Pancreas (tissue), 10 donors: Measurements from ENCODE around the gene OLIG1. TPM values are rescaled to one million over a fixed set of nuclear protein-coding genes. Genes with fewer than 3 reads are reported as not detected.

Source experiments
- ATAC-seq, 4 donors: fragments of 200-7000 bp; cut with Tn5 transposase; one replicate each; pipeline versions ENCODE4 v1.8.0 to v1.9.1; 2020; ENCODE audit warnings: mild to moderate bottlenecking in 4 of 4, moderate library complexity in 4 of 4
- DNase-seq, 6 donors: peaks; one replicate each; pipeline ENCODE4 v3.0.0-alpha.2; 2020
- FAIRE-seq: peaks from 2 replicates; lab custom pipeline; 2012; peaks lifted over from hg19 to GRCh38; lab: Jason Lieb, UNC
- H3K27ac ChIP-seq, 4 donors: fragments of 200-600 bp; sonication (generic); 1 replicate in 3 of 4; 2 replicates in 1 of 4; pipeline versions ENCODE4 v1.5.0 to v1.8.0; 2020
- H3K27me3 ChIP-seq, 4 donors: fragments of 200-600 bp; one replicate each; pipeline ENCODE4 v1.8.0; 2021
- H3K36me3 ChIP-seq, 3 donors: fragments of 200-600 bp; sonication (generic) in 1 of 3; one replicate each; pipeline versions ENCODE4 v1.5.0 to v1.8.0; 2020 to 2021
- H3K4me1 ChIP-seq, 3 donors: fragments of 200-600 bp; one replicate each; pipeline ENCODE4 v1.8.0; 2021
- H3K4me3 ChIP-seq, 4 donors: fragments of 200-600 bp; sonication (generic) in 2 of 4; one replicate each; pipeline versions ENCODE4 v1.5.0 to v1.8.0; 2020 to 2021
- H3K9me3 ChIP-seq, 4 donors: fragments of 200-600 bp; one replicate each; pipeline ENCODE4 v1.8.0; 2021
- WGBS, 2 donors: extraction: QIAGEN DNeasy Blood & Tissue Kit; methylation state at CpG; one replicate each; pipeline ENCODE4 v1.1.7; 2013; 5-methylcytosine and 5-hydroxymethylcytosine counted together
- intact Hi-C, 3 donors: fragments of 100-400 bp; cut with DNase I; formaldehyde crosslinking; loops; one replicate each; pipeline versions ENCODE4 v1.11.1 to v1.14.2; 2022
- polyA plus RNA-seq, 2 donors: library from polyadenylated mRNA; stranded (reverse); fragments of 200-250 nt; gene quantifications; one replicate each; pipeline ENCODE4 v1.2.3, GENCODE V29; 2013
- total RNA-seq, 6 donors: library from RNA; stranded (reverse); fragmentation: NEBNext Ultra II Directional in 4 of 6; extraction: Animal tissue kit (Norgen Biotek cat#: 25700) in 4 of 6; gene quantifications; one replicate each; pipeline versions ENCODE4 v1.2.1 to v1.2.4, GENCODE V29; 2021 to 2023
- TF ChIP-seq, protein P1 (sequence below), 4 donors: fragments of 200-600 bp; sonication (generic) in 3 of 4; IDR thresholded peaks; one replicate each; pipeline versions ENCODE4 v1.5.0 to v1.8.0; 2021; ENCODE audit warnings: antibody characterized with exemption in 4 of 4
- donor health status: healthy with polysubstance abuse.
- donor health status: DM: no; HTN: no; CAD: no; lungs with moderate emphysema.
- donor health status: DM: no; HTN: no; CAD: no.
- donor health status: control.
- donor health status: control.
- donor health status: Bipolar disorder and iron deficiency.
- donor health status: DM: yes; HTN: yes; CAD: no.
- donor health status: DM: no; HTN: no; CAD: no.
- donor health status: DM: no; HTN: no; CAD: no.
- donor health status: DM: yes; HTN: yes; CAD: no.

OLIG1 gene, protein sequence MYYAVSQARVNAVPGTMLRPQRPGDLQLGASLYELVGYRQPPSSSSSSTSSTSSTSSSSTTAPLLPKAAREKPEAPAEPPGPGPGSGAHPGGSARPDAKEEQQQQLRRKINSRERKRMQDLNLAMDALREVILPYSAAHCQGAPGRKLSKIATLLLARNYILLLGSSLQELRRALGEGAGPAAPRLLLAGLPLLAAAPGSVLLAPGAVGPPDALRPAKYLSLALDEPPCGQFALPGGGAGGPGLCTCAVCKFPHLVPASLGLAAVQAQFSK
- total RNA-seq: under 1 TPM in 4 of 6 donors, not detected in 2; 0.14 to 0.51 (median 0.22) TPM
- polyA plus RNA-seq: under 1 TPM in 1 of 2 donors, not detected in 1; 0.09 TPM

DNA sequence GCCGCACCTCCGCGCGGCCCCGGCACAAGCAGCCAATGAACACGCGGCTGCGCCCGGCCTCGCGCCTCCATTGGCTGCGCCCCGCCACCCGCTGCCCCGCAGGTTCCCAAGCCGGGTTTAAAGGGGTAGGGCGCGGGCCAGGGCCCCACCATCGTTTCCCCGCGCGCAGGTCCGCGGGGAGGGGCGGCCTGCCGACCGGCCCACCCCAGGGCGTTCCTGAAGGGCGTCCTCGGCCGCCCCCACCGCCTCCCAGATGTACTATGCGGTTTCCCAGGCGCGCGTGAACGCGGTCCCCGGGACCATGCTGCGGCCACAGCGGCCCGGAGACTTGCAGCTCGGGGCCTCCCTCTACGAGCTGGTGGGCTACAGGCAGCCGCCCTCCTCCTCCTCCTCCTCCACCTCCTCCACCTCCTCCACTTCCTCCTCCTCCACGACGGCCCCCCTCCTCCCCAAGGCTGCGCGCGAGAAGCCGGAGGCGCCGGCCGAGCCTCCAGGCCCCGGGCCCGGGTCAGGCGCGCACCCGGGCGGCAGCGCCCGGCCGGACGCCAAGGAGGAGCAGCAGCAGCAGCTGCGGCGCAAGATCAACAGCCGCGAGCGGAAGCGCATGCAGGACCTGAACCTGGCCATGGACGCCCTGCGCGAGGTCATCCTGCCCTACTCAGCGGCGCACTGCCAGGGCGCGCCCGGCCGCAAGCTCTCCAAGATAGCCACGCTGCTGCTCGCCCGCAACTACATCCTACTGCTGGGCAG is at the start of gene OLIG1:
OLIG1 (plus strand) TSS at position 148 of the 750 bp plus-strand sequence; CDS start at position 254, 106 bp downstream.
- 1% methylated on average over 55 to 82 of the region's 82 CpGs for WGBS, 2 donors
- H3K4me1 ChIP-seq: peaks cover 0 to 8% (median 8%) of the 10 kb centered on the region in 3 donors
- H3K27ac ChIP-seq: no peak within 1 kb of the TSS
- H3K36me3 ChIP-seq: no peaks in the 10 kb centered on the region
- H3K4me3 ChIP-seq: peak within 1 kb of the TSS in 3 of 4 donors; percentile 16 to 49 (median 26)
- H3K27me3 ChIP-seq: peaks cover 0 to 55% (median 8%) of the 10 kb centered on the region in 4 donors
- peak; percentile 66 to 87 (median 82) for ATAC-seq
- TF ChIP-seq, protein P1, sequence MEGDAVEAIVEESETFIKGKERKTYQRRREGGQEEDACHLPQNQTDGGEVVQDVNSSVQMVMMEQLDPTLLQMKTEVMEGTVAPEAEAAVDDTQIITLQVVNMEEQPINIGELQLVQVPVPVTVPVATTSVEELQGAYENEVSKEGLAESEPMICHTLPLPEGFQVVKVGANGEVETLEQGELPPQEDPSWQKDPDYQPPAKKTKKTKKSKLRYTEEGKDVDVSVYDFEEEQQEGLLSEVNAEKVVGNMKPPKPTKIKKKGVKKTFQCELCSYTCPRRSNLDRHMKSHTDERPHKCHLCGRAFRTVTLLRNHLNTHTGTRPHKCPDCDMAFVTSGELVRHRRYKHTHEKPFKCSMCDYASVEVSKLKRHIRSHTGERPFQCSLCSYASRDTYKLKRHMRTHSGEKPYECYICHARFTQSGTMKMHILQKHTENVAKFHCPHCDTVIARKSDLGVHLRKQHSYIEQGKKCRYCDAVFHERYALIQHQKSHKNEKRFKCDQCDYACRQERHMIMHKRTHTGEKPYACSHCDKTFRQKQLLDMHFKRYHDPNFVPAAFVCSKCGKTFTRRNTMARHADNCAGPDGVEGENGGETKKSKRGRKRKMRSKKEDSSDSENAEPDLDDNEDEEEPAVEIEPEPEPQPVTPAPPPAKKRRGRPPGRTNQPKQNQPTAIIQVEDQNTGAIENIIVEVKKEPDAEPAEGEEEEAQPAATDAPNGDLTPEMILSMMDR (IDR thresholded peaks at IDR 0.05): no peak
- DNase-seq: peak in 2 of 6 donors; percentile 30 to 73
- FAIRE-seq: no peak
- intact Hi-C loops: no loop called here
- H3K9me3 ChIP-seq: no peaks in the 10 kb centered on the region

DNA sequence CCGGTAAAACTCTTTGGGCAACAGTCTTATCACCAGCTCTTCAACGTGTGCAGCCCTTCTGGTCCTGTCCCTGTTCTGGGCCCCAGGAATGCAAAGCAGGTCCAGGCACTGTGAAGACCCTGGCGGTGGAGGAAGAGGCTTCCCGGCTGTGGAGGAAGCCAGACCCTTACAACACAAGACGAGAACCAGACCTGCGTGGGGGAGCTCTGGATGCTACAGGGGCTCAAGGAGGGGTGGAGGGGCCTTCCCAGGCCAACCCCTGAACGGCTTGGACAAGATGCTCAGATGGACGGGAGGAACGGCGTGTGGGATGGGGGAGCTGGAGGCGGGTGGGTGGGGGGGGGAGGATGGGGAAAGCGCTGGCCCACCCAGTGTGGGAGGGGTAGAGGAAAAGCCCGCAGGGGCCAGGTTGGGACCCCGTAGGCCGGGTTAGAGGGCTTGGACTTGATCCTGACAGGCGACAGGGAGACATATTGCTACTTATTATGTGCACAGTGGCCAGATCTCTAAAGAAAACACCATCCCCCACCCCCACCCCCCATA is 49.3 kb upstream of the OLIG1 start:
- no peaks in the 10 kb centered on the region for H3K4me1 ChIP-seq
- intact Hi-C loops: no loop called here
- ATAC-seq: no peak
- 5% methylated on average over 16 of the region's 16 CpGs for WGBS, 2 donors
- peaks cover 0 to 46% (median 9%) of the 10 kb centered on the region in 4 donors for H3K27me3 ChIP-seq
- no peaks in the 10 kb centered on the region for H3K36me3 ChIP-seq
- no peak for DNase-seq
- FAIRE-seq: no peak
- TF ChIP-seq, protein P1 (IDR thresholded peaks at IDR 0.05): no peak
- H3K27ac ChIP-seq: no peak overlapping the region
- H3K4me3 ChIP-seq: no peak overlapping the region
- no peaks in the 10 kb centered on the region for H3K9me3 ChIP-seq

DNA sequence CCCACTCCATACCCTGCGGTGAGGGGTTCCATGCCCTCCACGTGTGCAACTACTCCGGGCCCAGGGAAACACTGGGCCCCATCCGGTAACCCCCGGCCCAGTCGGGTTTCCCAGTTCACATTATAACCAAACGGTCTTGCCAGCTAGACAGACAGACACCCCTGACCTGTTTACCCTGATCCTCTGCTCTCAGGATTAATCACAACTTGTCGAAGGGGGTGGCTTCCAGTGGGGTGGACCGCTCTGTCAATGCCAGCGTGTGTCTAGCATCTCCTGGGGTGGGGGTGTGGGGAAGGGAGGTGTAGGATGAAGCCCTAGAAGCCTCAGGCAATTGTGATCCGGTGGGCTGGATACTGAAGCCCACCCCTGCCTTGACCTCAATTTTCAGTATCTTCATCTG is 48.8 kb upstream of the OLIG1 start:
- H3K4me1 ChIP-seq: no peaks in the 10 kb centered on the region
- intact Hi-C loops: no loop called here
- TF ChIP-seq, protein P1 (IDR thresholded peaks at IDR 0.05): no peak
- no peaks in the 10 kb centered on the region for H3K36me3 ChIP-seq
- no peaks in the 10 kb centered on the region for H3K9me3 ChIP-seq
- WGBS, 2 donors: 15% methylated on average over 11 of the region's 11 CpGs
- DNase-seq (no peak), ATAC-seq (no peak), FAIRE-seq (no peak)
- H3K27me3 ChIP-seq: peaks cover 0 to 50% (median 9%) of the 10 kb centered on the region in 4 donors
- H3K4me3 ChIP-seq: no peak overlapping the region
- no peak overlapping the region for H3K27ac ChIP-seq

DNA sequence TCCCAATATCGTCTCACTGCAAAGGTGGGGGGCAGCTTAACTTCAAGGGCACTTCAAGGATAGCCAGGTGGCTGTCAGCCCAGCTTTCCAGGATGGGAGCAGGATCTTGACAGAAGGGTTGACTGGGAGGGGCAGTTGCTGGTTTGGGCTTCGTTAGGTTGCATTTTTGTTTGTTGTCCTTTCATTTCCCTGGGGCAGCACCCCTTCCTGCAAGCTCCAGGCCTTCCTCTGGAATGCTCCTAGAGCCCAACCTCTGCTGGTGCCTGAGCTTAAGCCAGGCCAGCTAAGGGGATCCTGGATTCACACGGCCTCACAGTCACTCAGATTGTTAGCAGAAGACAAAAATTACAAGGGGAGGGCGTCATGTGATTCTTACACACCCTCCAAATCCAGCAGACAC is 48.3 kb upstream of the OLIG1 start:
- ATAC-seq: no peak
- no peak for DNase-seq
- Histone ChIP-seq H3K27ac (no peak overlapping the region), H3K4me3 (no peak overlapping the region), H3K27me3 (peaks cover 0 to 54% (median 11%) of the 10 kb centered on the region in 4 donors), H3K36me3 (no peaks in the 10 kb centered on the region), H3K4me1 (no peaks in the 10 kb centered on the region), H3K9me3 (no peaks in the 10 kb centered on the region)
- TF ChIP-seq, protein P1 (IDR thresholded peaks at IDR 0.05): no peak
- WGBS, 2 donors: 5 to 18% methylated on average over 4 of the region's 4 CpGs
- FAIRE-seq: no peak
- intact Hi-C loops: no loop called here
